ENCODE data around the gene ZBTB16. TPM values are rescaled to one million over a fixed set of nuclear protein-coding genes. Genes with fewer than 3 reads are reported as not detected.

The ZBTB16 gene
- total RNA-seq, 2 experiments from 2014 or later = 19.1 to 20.6 TPM

DNA sequence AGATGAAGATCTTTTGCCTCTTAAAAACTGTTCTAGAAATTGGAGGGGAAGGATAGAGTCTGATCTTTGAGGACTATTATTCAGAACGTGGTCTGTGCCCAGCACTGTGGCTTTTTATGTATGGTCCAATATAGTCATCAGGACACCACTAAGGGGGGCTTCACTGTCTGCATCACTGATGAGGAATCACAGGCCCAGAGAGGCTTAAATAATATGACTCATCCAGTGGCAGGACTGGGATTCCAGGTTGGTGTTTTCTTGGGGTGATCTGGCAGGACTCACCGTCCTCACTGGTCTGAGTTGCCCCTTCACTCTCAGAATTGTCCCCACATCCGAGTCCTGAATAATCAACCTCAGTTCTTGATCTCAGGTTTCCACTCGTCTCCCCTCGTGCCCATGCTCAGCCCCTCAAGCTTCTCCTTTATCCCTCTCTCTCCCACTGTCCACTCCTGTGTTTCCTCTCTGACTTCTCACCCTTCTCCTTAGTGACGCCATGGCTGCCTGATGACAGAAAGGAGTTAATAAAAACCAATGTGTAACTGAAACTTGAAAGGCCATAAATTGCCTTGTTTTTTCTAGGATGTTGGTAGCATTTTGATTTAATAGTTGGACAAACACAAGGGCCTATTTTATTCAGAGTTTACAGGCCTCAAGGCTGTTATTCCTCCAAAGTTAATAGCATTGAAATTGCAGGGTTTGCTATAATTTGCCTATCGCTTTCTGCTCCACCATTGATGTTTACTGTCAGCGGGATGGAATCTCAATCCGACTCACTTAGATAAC is 141.0 kb downstream of the ZBTB16 start:
- H3K27ac Mint-ChIP-seq = no peak overlapping the region
- ChIA-PET POLR2A (no interaction called here), CTCF (no interaction called here)

DNA sequence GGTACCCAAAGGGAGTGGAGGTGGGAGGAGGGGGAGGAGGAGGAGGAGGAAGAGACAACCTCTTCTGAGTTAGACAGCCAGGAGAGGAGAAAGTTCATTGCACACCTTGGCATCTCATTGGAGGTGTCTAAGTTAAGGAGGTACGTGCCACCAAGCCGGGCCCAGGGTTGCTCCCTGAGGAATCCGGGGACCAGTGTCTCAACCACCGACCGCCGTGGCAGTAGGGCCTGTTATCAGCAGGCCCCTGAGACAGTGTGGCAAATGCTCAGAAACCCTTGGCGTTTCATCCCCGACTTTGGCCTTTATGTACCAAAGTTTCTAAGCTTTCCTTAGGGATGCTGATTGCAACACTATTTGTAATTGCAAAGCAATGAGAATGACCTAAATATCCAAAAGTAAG is 141.7 kb downstream of the ZBTB16 start:
- Histone ChIP-seq H3K27me3 (ENCODE audit: control insufficient read depth in 1 of 2, insufficient read depth in 2 of 2, low read length in 2 of 2) (no peaks in the 10 kb centered on the region), H3K27ac (ENCODE audit: low read depth in 1 of 2, low read length in 2 of 2) (no peak overlapping the region), H3K36me3 (ENCODE audit: insufficient read depth, low read length) (no peaks in the 10 kb centered on the region), H3K9me3 (ENCODE audit: control insufficient read depth in 1 of 2, insufficient read depth in 1 of 2, low read length in 2 of 2) (no peaks in the 10 kb centered on the region), H3K4me3 (ENCODE audit: low read length) (no peak overlapping the region), H3K4me1 (ENCODE audit: insufficient read depth, low read length) (peaks cover 2% of the 10 kb centered on the region)
- intact Hi-C loops (cut with DNase I, micrococcal nuclease) = no loop called here
- ChIA-PET POLR2A (no interaction called here), CTCF (no interaction called here)
- DNase-seq (no peak), ATAC-seq (ENCODE audit: poor library complexity) (no peak)
- peaks cover 10% of the 10 kb centered on the region for H3K4me1 Mint-ChIP-seq (ENCODE audit: low read depth)
- no peaks in the 10 kb centered on the region for H3K9me3 Mint-ChIP-seq
- no peak overlapping the region for H3K4me3 Mint-ChIP-seq
- TF ChIP-seq, protein P1, sequence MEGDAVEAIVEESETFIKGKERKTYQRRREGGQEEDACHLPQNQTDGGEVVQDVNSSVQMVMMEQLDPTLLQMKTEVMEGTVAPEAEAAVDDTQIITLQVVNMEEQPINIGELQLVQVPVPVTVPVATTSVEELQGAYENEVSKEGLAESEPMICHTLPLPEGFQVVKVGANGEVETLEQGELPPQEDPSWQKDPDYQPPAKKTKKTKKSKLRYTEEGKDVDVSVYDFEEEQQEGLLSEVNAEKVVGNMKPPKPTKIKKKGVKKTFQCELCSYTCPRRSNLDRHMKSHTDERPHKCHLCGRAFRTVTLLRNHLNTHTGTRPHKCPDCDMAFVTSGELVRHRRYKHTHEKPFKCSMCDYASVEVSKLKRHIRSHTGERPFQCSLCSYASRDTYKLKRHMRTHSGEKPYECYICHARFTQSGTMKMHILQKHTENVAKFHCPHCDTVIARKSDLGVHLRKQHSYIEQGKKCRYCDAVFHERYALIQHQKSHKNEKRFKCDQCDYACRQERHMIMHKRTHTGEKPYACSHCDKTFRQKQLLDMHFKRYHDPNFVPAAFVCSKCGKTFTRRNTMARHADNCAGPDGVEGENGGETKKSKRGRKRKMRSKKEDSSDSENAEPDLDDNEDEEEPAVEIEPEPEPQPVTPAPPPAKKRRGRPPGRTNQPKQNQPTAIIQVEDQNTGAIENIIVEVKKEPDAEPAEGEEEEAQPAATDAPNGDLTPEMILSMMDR (IDR thresholded peaks at IDR 0.05) = no peak
- no peaks in the 10 kb centered on the region for H3K36me3 Mint-ChIP-seq (ENCODE audit: low read depth)
- H3K27me3 Mint-ChIP-seq = no peaks in the 10 kb centered on the region
- H3K27ac Mint-ChIP-seq = no peak overlapping the region

More for the DNA sequence above, 141.0 kb downstream of the ZBTB16 start:
- no peak overlapping the region for H3K4me3 Mint-ChIP-seq
- Histone ChIP-seq H3K27ac (ENCODE audit: low read depth in 1 of 2, low read length in 2 of 2) (no peak overlapping the region), H3K27me3 (ENCODE audit: control insufficient read depth in 1 of 2, insufficient read depth in 2 of 2, low read length in 2 of 2) (no peaks in the 10 kb centered on the region), H3K9me3 (ENCODE audit: control insufficient read depth in 1 of 2, insufficient read depth in 1 of 2, low read length in 2 of 2) (no peaks in the 10 kb centered on the region), H3K4me1 (ENCODE audit: insufficient read depth, low read length) (peaks cover 6% of the 10 kb centered on the region), H3K36me3 (ENCODE audit: insufficient read depth, low read length) (no peaks in the 10 kb centered on the region), H3K4me3 (ENCODE audit: low read length) (no peak overlapping the region)
- H3K9me3 Mint-ChIP-seq = no peaks in the 10 kb centered on the region
- intact Hi-C loops (cut with DNase I, micrococcal nuclease) = no loop called here
- no peak for ATAC-seq (ENCODE audit: poor library complexity)
- TF ChIP-seq, protein P1 (IDR thresholded peaks at IDR 0.05) = no peak
- H3K36me3 Mint-ChIP-seq (ENCODE audit: low read depth) = no peaks in the 10 kb centered on the region
- peaks cover 17% of the 10 kb centered on the region for H3K4me1 Mint-ChIP-seq (ENCODE audit: low read depth)
- no peaks in the 10 kb centered on the region for H3K27me3 Mint-ChIP-seq
- DNase-seq = no peak

DNA sequence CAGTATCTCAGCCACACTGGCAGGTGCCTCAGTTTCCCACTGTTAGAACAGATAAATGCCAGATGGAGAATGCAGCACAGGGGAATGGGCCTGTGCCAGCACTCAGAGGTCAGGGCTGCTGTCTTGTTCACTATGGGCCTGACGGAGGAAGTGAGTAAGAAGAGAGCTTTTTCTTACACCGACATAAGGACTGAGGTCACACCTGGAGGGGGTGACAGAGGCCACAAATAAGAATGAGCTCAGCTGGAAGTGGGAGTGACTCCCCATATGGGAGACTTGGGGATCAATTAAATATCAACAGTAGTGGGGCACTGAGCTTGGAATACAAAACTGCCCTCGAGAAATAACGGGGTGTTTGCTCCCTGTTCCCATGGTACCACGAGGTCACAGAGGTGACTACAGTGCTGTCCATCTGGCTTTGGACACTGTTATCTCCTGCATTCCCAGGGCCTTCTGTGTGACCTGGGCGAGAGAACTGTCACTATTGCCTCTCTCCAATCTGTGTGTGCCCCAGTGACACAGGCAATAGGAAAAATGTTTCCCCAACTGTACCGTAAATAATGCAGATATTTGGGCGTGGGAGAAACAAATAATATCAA is 142.6 kb downstream of the ZBTB16 start:
- Mint-ChIP-seq H3K27ac (no peak overlapping the region), H3K27me3 (no peaks in the 10 kb centered on the region), H3K36me3 (ENCODE audit: low read depth) (no peaks in the 10 kb centered on the region), H3K9me3 (no peaks in the 10 kb centered on the region), H3K4me1 (ENCODE audit: low read depth) (peaks cover 6% of the 10 kb centered on the region), H3K4me3 (no peak overlapping the region)
- ATAC-seq (ENCODE audit: poor library complexity) = no peak
- intact Hi-C loops (cut with DNase I, micrococcal nuclease) = no loop called here
- TF ChIP-seq, protein P1 (IDR thresholded peaks at IDR 0.05) = no peak
- CTCF ChIA-PET = no interaction called here
- H3K27ac ChIP-seq (ENCODE audit: low read depth in 1 of 2, low read length in 2 of 2) = no peak overlapping the region
- no peaks in the 10 kb centered on the region for H3K4me1 ChIP-seq (ENCODE audit: insufficient read depth, low read length)
- H3K36me3 ChIP-seq (ENCODE audit: insufficient read depth, low read length) = no peaks in the 10 kb centered on the region
- no peak for DNase-seq
- POLR2A ChIA-PET = no interaction called here
- H3K27me3 ChIP-seq (ENCODE audit: control insufficient read depth in 1 of 2, insufficient read depth in 2 of 2, low read length in 2 of 2) = no peaks in the 10 kb centered on the region
- H3K9me3 ChIP-seq (ENCODE audit: control insufficient read depth in 1 of 2, insufficient read depth in 1 of 2, low read length in 2 of 2) = no peaks in the 10 kb centered on the region
- no peak overlapping the region for H3K4me3 ChIP-seq (ENCODE audit: low read length)
